GM21447 (cell line): ENCODE data around the gene R3HCC1L.

Experiments used
- ATAC-seq: cut with Tn5 transposase; IDR thresholded peaks from one replicate; pipeline ENCODE4 v1.9.1; 2021; ENCODE audit not compliant: unreplicated experiment

The R3HCC1L gene

DNA sequence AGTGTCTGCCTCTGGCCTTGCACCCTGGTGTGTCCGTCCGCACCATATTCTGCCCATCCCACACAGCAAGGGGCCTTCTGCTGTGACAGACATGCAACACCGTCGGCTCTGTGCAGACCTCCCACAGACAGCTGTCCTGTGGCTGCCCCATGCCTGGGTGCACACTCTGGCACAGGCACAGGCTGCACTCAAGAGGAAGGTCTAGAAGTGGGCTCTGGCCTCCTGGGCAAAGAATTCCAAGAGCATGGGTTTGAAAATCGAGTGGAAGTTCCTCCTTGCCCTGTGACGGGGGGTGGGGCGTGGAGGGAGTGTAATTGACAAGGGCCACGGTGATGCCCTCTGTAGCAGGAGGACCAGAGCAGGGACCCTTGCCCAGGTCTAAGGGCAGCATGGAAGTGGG, 137.8 kb downstream of the R3HCC1L start:
- no peak for ATAC-seq

- no peak for ATAC-seq
Observed at GRCh38 chr10:98272656-98273055, 138.2 kb downstream of the R3HCC1L start.

GRCh38 chr10:98273057-98273850, 138.8 kb downstream of the R3HCC1L start:
- no peak for ATAC-seq

- ATAC-seq = no peak
Observed at GRCh38 chr10:98274562-98274961, 140.1 kb downstream of the R3HCC1L start.

- no peak for ATAC-seq
Observed at GRCh38 chr10:98276311-98276710, 141.9 kb downstream of the R3HCC1L start.

DNA sequence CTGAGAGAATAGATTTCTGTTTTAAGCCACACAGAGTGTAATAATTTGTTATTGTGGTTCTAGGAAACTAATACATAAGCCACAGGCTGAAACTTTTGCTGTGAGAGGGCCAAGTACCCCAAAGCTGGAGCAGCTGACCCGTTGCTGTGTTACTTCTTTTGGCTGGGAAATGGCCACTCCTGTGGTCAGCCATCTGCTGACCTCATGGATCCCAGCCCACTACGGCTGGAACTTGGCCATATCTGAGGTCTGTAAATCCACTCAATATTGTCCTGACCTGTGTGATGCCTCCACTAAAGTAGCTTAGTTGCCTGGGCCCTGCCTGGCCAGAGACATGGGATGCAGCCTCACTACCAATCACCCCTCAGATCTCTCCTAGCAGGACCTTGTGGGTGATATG, 151.0 kb downstream of the R3HCC1L start:
- ATAC-seq = no peak

- ATAC-seq = no peak
Observed at GRCh38 chr10:98286419-98286818, 152.0 kb downstream of the R3HCC1L start.

GRCh38 chr10:98287321-98287720, 152.9 kb downstream of the R3HCC1L start:
- ATAC-seq = no peak

DNA sequence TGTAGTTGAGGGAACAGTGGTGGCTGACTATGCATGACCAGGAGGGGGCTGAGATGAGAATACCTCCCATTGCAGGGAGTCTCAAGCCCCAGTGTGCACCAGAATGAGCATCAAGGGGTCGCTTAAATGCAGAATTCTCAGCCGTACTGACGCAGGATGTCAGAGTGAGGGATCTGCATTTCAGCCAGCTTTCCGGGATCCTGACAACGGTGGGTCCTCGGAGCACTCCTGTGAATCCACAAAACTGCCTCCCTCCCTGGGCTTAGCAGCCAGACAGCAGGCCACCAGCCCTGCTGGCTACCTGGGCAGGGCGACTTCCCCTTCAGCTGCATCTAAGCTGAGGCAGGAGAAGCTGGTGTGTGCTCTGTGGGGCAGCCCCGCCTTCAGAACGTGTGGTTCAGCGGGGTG, 155.3 kb downstream of the R3HCC1L start:
- no peak for ATAC-seq

DNA sequence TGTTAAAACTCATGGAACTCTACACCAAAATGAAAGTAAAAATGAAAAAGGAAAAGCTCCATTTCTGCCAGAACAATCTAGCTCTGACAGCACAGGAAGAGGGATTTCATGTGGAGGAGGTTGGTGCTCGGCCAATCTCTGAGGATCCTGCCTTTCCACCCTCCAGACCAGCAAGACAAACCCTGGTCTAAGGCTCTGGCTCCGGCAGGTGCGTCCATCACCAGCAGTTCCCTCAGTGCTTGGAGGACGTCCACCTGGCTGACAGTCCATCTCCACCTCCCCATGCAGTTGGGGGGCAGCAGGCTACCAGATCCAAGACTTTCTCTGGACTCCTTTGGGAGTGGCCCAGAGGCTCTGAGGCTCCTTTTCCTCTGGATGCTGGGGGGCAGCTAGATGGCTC, 158.5 kb downstream of the R3HCC1L start:
- ATAC-seq = no peak

- no peak for ATAC-seq
Observed at GRCh38 chr10:98293550-98294269, 159.3 kb downstream of the R3HCC1L start.

DNA sequence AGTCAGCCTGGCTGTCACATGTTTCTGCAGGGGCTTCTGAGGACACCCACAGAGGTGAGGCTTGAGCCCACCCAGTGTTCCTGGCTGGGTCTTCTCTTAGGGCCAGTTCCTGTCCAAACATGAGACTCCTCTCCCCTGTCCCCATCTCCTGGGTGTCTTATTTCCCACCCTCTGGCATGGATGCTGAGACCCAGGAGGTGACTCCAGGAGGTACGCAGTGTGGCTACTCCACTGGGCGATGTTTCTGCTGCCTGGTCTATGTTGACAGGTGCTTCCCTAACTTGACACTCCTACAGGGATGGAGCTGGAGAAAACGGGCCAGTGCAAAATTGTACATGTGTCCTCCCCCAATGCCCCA, 159.8 kb downstream of the R3HCC1L start:
- no peak for ATAC-seq
